HG03039 (cell line): Measurements from ENCODE around the gene GRM8.

Experiments used
- ATAC-seq: cut with Tn5 transposase; IDR thresholded peaks from one replicate; pipeline ENCODE4 v1.9.1; 2021; ENCODE audit warnings: mild to moderate bottlenecking, moderate library complexity; ENCODE audit not compliant: unreplicated experiment

GRM8 gene

DNA sequence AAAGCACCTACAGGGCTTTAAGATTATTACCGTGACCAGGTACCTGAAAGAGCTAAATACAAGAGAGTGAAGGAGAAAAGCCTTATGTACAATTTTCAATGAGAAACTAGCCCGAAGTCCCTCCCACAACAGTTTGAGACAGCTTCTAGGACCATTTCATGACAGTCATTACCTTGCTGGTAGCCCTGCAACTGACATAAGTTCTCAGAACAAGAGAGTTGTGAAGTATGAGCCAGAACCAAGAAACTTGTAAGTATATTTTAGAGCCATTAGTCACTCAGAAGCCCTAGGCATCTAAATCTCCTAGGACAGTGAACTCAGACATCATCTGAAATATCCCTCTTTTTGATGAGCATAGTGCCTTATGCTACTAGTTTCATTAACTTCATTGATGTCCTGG is 792.1 kb downstream of the GRM8 start:
- ATAC-seq, result no peak

GRCh38 chr7:126453104-126453503 is 799.6 kb downstream of the GRM8 start:
- no peak for ATAC-seq

DNA sequence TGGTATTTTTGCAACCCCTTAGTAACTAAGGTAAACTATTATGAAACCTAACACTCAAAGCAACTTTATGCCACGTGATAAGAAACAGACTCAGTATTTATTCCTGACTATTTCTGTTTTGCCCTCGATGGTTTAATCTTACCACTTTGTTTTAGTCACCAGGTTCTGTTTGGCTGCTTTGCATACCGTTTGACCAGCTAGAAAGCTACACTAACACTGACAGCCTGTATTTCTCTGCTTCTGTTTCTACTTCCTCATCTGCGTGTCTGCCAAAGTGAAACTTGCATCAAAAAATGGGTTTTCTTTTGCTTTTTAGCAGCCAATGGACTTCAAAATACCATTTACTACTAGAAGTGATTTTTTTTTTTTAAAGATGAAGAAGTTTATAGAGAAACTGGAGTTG is 802.5 kb downstream of the GRM8 start:
- ATAC-seq, result peak; percentile 93

GRCh38 chr7:126449611-126450268 is 803.0 kb downstream of the GRM8 start:
- ATAC-seq, result peak; percentile 8

DNA sequence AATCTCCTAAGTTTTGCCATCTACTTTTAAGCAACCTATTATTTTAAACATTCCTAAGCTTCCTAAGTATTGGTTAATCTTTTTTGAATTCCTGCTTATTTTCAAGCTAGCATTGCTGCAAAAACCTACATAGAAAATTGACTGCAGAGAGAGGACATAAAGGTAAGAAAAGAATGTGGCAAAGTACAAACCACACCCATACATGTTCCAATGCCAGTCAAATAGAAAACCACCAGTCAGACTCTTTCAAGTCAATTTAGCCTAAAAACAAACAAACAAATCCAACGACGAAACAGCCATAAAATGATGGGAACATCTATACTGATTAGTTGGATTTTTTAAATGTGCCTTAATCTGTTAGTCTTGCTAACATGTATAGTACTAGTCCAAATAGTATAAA is 804.8 kb downstream of the GRM8 start:
- no peak for ATAC-seq

GRCh38 chr7:126445991-126446390 is 806.8 kb downstream of the GRM8 start:
- no peak for ATAC-seq

DNA sequence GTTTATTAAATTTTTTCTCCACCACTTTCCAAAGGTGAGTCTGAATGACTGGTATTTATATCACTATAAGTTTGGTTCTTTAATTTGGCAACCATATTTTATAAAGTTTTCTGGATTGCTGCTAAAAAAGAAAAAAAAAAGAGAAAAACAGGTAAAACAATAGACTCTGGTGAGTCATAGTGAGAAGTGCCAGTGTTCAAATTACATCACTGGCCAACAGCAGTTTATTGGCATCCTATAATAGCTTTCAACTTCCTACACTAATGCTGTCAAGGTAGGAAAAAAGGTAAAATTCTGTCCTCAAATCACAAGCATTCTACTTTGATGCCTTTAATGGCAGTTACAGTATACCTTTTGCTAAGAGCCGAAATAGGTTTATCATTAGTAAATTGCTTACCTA is 808.8 kb downstream of the GRM8 start:
- no peak for ATAC-seq

- ATAC-seq, result no peak
Observed at GRCh38 chr7:126442908-126443307, 809.8 kb downstream of the GRM8 start.

- ATAC-seq, result no peak
Observed at GRCh38 chr7:126441745-126442144, 811.0 kb downstream of the GRM8 start.

DNA sequence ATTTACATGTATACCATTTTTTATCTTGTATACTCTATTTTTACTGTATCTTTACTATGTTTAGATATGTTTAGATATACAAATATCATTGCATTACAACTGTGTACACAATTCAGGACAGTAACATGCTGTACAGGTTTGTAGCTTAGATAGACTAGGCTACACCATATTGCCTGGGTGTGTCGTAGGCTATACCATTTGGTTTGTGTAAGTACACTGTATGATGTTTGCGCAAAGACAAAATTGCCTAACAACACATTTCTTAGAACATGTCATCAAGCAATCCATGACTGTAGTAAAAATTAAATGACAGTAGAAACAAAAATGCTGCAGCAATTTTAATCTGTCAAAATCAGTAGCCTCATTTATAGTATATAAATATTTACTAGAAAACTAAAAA is 812.2 kb downstream of the GRM8 start:
- ATAC-seq, result no peak

DNA sequence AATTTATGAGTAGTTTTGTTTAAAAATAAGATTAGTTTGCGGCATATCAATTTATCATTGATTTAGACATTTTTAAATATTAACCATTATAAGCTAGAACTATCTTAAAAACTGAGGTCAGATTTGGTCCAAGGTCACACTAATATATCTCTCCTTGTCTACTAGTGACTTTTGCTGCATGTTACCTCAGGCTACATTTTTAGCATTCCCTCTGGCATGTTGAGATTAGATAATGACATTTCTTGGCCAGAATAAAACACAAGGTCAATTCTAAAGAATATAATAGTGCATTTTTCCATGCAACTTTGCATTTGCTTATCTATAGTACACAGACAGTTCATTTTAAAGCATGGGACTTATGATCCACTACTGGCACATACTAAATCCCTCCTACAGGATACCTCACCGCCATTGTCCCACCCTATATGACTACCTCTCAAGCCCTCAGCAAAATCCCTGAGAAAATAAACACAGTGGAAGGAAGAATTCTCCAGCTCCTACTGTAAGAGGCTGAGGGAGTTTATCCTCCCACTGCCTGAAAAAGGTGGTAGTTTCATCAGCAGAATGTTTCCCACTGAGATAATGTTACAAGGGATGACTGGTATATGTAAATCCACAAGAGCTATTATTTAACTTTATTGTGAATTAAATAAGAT is 816.4 kb downstream of the GRM8 start:
- ATAC-seq, result no peak

GRCh38 chr7:126426652-126427051 is 826.1 kb downstream of the GRM8 start:
- ATAC-seq, result no peak

DNA sequence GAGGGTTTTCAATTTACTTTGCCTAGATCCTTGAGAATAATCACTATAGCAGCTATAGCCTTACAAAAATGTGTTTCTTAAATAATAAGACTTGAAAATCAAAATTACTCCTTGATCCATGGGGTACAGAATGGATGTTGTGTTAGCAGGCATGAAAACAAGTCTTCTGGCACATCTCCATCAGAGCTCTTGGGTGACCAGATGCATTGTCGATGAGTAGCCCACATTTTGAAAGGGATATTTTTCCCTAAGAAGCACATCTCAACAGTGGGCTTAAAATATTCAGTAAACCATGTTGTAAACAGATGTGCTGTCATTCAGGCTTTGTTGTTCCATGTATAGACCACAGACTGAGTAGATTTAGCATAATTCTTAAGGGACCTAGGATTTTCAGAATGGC is 827.8 kb downstream of the GRM8 start:
- no peak for ATAC-seq

DNA sequence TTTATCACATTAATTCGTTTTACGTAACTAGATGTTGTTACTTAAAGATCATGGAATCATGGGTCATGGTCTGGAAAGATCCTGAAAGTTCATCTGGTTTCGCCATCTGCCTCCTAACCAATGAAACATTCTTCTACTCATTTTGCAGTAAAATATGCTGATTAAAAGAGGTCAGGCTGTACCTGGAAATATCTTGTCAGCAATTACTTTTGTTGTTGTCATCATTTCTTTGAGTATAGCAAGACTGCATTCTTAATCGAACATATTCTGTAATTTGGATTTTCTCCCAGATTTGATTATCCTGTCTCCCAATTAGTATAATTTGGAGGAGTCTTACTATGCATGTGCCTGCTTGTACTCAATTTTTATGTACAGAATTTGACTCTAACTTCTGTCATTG is 833.7 kb downstream of the GRM8 start:
- ATAC-seq, result no peak

DNA sequence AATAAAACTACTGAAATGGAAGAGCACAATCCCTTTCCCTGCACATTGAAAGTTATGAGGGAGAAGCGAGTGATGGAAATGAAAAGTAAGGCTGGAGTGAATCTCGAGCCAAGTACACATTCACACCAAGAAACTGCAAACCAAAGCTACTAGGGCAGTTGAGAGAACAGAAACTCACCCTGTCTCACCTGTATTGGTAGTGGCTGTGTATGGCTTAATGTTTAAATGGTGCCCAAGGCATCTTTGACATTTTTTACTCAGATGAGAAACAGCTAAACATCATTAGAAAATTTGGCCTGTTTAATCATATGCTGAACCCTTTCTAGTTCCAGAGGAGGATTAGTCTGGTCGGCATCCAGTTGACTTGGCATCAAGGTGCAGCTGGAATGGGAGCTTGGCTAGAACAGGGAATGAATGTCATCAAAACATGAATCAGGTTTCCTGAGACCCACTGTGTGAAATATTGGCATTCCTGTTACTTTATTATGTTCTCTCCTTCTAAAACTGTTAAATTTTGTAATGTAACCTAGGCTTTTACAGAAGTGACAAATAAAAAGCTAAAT is 840.8 kb downstream of the GRM8 start:
- no peak for ATAC-seq

GRCh38 chr7:126411032-126411820 is 841.5 kb downstream of the GRM8 start:
- ATAC-seq, result peak; percentile 59

- ATAC-seq, result no peak
Observed at GRCh38 chr7:126403040-126403439, 849.7 kb downstream of the GRM8 start.

GRCh38 chr7:126401918-126402317 is 850.8 kb downstream of the GRM8 start:
- no peak for ATAC-seq

DNA sequence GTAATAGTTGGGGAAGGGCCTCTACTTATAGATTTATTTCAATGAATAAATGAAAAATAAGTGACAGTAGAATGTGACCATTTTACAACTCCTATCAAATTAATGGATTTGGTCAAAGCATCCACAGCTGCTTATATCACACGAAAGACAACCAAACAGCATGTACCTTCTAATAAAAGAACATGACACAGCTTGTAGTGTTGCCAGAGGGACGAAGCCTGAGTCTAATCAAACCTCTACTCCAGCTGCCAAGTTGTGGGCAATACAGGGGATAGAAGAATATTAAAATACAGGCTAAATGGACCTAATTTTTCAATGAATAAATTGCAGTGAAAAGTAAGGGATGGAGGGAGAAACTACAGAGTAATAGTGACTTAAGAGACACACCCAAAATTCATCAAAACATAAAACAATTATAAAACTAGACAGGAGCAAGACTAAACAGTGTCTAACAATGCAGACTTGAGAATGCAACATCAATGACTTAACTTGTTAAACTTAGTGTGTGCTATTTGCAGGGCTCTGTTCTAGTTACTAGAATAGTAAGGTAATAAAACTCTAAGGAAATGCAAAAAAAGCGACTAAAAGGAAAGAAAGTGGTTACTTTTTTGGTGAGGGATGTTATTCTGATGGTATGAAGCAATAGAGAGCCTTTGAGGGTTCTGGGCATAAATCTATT is 853.8 kb downstream of the GRM8 start:
- ATAC-seq, result no peak

DNA sequence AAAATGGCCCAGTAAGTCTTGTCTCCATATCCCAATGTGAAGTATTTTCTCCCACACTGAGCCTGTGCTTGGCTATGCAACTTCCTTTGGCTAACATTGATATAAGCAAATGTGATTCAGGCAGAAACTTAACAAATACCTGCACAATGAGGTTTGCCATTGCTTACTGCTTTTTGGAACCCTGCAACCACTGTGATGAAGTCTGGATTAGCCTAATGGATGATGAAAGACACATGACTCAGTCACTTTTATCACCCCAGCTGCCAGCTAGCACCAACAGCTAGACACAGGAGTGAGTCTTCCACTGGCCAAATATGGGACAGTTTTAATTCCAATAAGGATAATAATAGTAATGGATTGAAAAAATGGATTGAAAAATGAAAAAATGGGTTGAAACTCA is 854.5 kb downstream of the GRM8 start:
- ATAC-seq, result no peak

- no peak for ATAC-seq
Observed at GRCh38 chr7:126394406-126394805, 858.3 kb downstream of the GRM8 start.
